Stomach (tissue), 4 donors: Measurements from ENCODE around the gene AGAP5.

Experiments
- CTCF ChIP-seq, 7 experiments: fragments of 450-650 bp in 4 of 7; fragments of 200-600 bp in 3 of 7; sonication (generic) in 3 of 7; IDR thresholded peaks; one replicate each; pipeline ENCODE4 v1.5.1; 2016 to 2019; ENCODE audit warnings: antibody characterized with exemption in 7 of 7, control low read depth in 2 of 7, mild to moderate bottlenecking in 1 of 7
- POLR2AphosphoS5 ChIP-seq, 3 donors: sonication (generic); formaldehyde crosslinking; IDR thresholded peaks; one replicate each; pipeline ENCODE4 v1.6.1; 2016; ENCODE audit warnings: antibody characterized with exemption in 3 of 3

GRCh38 chr10:73734028-73734720 lies 36.3 kb upstream of the AGAP5 start:
- TF ChIP-seq CTCF (IDR thresholded peaks at IDR 0.05) (no peak), POLR2AphosphoS5 (IDR thresholded peaks at IDR 0.05) (no peak)
